ENCODE data around the gene ERC2.
"Not testable (repeated sequence)": the region's sequence is repeated elsewhere in the genome, so short reads cannot be mapped to it uniquely, and the experiment has no call there.

Gene ERC2

GRCh38 chr3:55880357-55880756, 587.9 kb downstream of the ERC2 start:
- no peak for DNase-seq (ENCODE audit: low spot score)

GRCh38 chr3:55879901-55880331, 588.4 kb downstream of the ERC2 start:
- no peak for DNase-seq (ENCODE audit: low spot score)

GRCh38 chr3:55877703-55878102, 590.6 kb downstream of the ERC2 start:
- peak; percentile 2 for DNase-seq (ENCODE audit: low spot score)

- DNase-seq (ENCODE audit: low spot score): no peak
Observed at GRCh38 chr3:55876560-55876959, 591.7 kb downstream of the ERC2 start.

- no peak for DNase-seq (ENCODE audit: low spot score)
Observed at GRCh38 chr3:55875113-55875512, 593.2 kb downstream of the ERC2 start.

- DNase-seq (ENCODE audit: low spot score): no peak
Observed at GRCh38 chr3:55873523-55874254, 594.6 kb downstream of the ERC2 start.

GRCh38 chr3:55870594-55870993, 597.7 kb downstream of the ERC2 start:
- no peak for DNase-seq (ENCODE audit: low spot score)

- DNase-seq (ENCODE audit: low spot score): no peak
Observed at GRCh38 chr3:55868347-55868746, 599.9 kb downstream of the ERC2 start.

GRCh38 chr3:55863028-55863427, 605.2 kb downstream of the ERC2 start:
- DNase-seq (ENCODE audit: low spot score): no peak

GRCh38 chr3:55860049-55860721, 608.1 kb downstream of the ERC2 start:
- no peak for DNase-seq (ENCODE audit: low spot score)

- DNase-seq (ENCODE audit: low spot score): no peak
Observed at GRCh38 chr3:55859305-55859704, 609.0 kb downstream of the ERC2 start.

GRCh38 chr3:55858727-55859126, 609.5 kb downstream of the ERC2 start:
- DNase-seq (ENCODE audit: low spot score): no peak

- DNase-seq (ENCODE audit: low spot score): no peak
Observed at GRCh38 chr3:55858302-55858701, 610.0 kb downstream of the ERC2 start.

- no peak for DNase-seq (ENCODE audit: low spot score)
Observed at GRCh38 chr3:55857633-55858032, 610.6 kb downstream of the ERC2 start.

GRCh38 chr3:55855311-55855710, 613.0 kb downstream of the ERC2 start:
- DNase-seq (ENCODE audit: low spot score): no peak

GRCh38 chr3:55854494-55854893, 613.8 kb downstream of the ERC2 start:
- no peak for DNase-seq (ENCODE audit: low spot score)

GRCh38 chr3:55852326-55852725, 615.9 kb downstream of the ERC2 start:
- no peak for DNase-seq (ENCODE audit: low spot score)

GRCh38 chr3:55842204-55842603, 626.1 kb downstream of the ERC2 start:
- no peak for DNase-seq (ENCODE audit: low spot score)

GRCh38 chr3:55831876-55832275, 636.4 kb downstream of the ERC2 start:
- not testable (repeated sequence) for DNase-seq (ENCODE audit: low spot score)

- no peak for DNase-seq (ENCODE audit: low spot score)
Observed at GRCh38 chr3:55828712-55829111, 639.6 kb downstream of the ERC2 start.

GRCh38 chr3:55827786-55828185, 640.5 kb downstream of the ERC2 start:
- DNase-seq (ENCODE audit: low spot score): no peak

GRCh38 chr3:55826731-55827496, 641.4 kb downstream of the ERC2 start:
- no peak for DNase-seq (ENCODE audit: low spot score)

GRCh38 chr3:55826097-55826496, 642.2 kb downstream of the ERC2 start:
- no peak for DNase-seq (ENCODE audit: low spot score)
